GM21786 (cell line): Measurements from ENCODE around the gene AMBRA1.
A peak's percentile ranks its signal among the peaks of the same experiment; 100 is the strongest.

Source experiments
- ATAC-seq: cut with Tn5 transposase; IDR thresholded peaks from one replicate; pipeline ENCODE4 v1.9.1; 2021; ENCODE audit not compliant: unreplicated experiment

The AMBRA1 gene

GRCh38 chr11:46408407-46408986 is 185.3 kb downstream of the AMBRA1 start:
- ATAC-seq: no peak

- ATAC-seq: no peak
These were observed 186.2 kb downstream of the AMBRA1 start for GRCh38 chr11:46407635-46408034.

GRCh38 chr11:46404476-46405017 is 189.3 kb downstream of the AMBRA1 start:
- ATAC-seq: no peak

- no peak for ATAC-seq
These were observed 190.6 kb downstream of the AMBRA1 start for GRCh38 chr11:46402957-46403902.

GRCh38 chr11:46397526-46397925 is 196.3 kb downstream of the AMBRA1 start:
- no peak for ATAC-seq

- no peak for ATAC-seq
These were observed 200.1 kb downstream of the AMBRA1 start for GRCh38 chr11:46393759-46394158.

- no peak for ATAC-seq
These were observed 200.6 kb downstream of the AMBRA1 start for GRCh38 chr11:46393231-46393616.

GRCh38 chr11:46392421-46393230 is 201.2 kb downstream of the AMBRA1 start:
- peak; percentile 68 for ATAC-seq

- ATAC-seq: no peak
These were observed 202.0 kb downstream of the AMBRA1 start, which contains the start of gene CHRM4 for GRCh38 chr11:46391578-46392420. CHRM4 (minus strand) TSS chr11:46391776; CDS start chr11:46386557, 5,219 bp downstream.

GRCh38 chr11:46391186-46391577 is 202.6 kb downstream of the AMBRA1 start:
- ATAC-seq: no peak

GRCh38 chr11:46390331-46391171 is 203.3 kb downstream of the AMBRA1 start:
- no peak for ATAC-seq

GRCh38 chr11:46389450-46390330 is 204.1 kb downstream of the AMBRA1 start:
- ATAC-seq: peak; percentile 46

- no peak for ATAC-seq
These were observed 205.0 kb downstream of the AMBRA1 start for GRCh38 chr11:46388619-46389449.

GRCh38 chr11:46387919-46388618 is 205.8 kb downstream of the AMBRA1 start:
- no peak for ATAC-seq

- no peak for ATAC-seq
These were observed 206.4 kb downstream of the AMBRA1 start for GRCh38 chr11:46387456-46387855.

GRCh38 chr11:46386674-46387073 is 207.1 kb downstream of the AMBRA1 start:
- ATAC-seq: no peak
